GF-D8 (cell line): ENCODE measurements around the gene ESRRA.
A peak's percentile ranks its signal among the peaks of the same experiment; 100 is the strongest.

Source experiments
- DNase-seq: peaks from one replicate; lab custom pipeline; 2025; lab: John Stamatoyannopoulos, UW

Gene ESRRA

DNA sequence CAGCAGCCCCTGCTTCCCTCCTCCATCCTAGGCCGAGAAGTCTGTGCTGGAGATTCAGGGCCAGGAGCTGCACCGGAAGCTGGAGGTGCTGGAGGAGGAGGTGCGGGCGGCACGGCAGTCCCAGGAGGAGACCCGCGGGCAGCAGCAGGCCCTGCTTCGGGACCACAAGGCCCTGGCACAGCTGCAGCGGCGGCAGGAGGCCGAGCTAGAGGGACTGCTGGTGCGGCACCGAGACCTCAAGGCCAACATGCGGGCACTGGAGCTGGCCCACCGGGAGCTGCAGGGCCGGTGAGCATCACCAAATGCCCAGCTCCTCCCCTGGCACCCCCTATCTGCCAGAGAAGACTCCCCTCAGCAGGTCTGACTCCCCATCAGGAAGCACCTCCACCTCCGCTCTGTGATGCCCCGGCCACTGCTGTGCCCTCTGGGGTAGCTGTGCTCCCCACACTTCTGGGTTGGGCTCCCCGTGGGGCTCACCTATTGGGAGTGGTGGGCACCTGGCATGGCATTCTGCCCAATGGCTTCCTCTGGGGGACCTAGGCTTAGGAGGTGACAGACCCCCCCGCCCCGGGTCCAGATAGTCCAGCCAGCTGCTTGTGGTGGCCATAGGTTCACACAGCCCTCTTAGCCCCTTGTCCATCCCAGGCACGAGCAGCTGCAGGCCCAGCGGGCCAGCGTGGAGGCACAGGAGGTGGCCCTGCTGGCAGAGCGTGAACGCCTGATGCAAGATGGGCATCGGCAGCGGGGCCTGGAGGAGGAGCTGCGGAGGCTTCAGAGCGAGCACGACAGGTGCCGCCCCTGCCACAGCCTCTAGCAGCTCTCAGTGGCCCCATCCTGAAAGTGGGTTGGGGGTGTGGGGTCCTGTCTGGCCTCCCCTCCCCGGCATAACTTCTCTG is 47.0 kb downstream of the ESRRA start:
- no peak for DNase-seq

DNA sequence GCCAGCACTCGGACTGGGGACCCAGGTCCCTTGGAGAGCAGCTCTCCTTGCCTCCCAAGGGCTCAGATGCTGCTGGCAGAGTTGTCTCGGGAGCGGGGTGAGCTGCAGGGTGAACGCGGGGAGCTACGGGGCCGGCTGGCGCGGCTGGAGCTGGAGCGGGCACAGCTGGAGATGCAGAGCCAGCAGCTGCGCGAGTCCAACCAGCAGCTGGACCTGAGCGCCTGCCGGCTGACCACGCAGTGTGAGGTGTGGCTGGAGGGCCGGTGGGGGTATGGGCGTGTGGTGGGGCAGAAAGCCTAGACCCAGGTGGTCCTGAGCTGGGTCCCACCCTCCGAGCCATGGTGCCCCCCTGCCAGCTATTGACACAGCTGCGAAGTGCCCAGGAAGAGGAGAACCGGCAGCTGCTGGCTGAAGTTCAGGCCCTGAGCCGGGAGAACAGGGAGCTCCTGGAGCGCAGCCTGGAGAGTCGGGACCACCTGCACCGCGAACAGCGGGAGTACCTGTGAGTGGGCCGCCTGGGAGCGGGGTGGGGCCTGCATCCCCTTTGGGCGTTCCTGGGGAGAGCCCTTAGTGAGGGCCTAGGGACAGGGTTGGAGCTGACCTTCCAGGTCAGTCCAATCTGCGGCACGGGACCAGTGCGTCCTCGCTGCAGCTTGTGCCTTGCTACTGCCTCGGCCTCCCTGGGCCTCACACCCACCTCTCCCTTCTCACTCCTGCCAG is 47.8 kb downstream of the ESRRA start:
- DNase-seq, result no peak

DNA sequence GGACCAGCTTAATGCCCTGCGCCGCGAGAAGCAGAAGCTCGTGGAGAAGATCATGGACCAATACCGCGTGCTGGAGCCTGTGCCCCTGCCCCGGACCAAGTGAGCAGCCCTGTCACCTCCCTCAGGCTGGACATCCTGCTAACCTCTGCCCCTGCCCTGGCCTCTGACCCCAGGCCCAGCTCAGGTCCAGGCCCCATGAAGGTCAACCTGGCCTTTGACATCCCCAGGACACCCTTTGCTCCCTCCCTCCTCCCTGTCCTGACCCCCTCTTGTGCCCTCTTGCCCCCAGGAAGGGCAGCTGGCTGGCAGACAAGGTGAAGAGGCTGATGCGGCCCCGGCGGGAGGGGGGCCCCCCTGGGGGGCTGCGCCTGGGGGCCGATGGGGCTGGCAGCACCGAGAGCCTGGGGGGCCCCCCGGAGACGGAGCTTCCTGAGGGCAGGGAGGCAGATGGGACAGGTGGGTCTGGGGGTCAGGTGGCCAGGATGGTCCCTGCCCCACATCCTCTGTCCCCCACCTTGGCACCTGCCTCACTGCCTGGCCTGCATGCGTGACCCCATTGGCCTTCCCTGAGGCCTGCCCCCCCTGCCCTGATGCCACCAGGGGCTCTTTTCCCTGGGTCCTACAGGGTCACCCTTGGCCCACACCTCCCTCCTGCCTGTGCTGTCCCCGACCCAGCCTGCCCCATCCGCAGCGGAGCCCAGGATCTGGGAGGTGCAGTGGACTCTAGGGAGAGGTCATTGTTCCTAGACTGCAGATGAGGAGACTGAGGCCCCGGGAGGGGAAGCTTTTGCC is 48.6 kb downstream of the ESRRA start:
- DNase-seq, result no peak

DNA sequence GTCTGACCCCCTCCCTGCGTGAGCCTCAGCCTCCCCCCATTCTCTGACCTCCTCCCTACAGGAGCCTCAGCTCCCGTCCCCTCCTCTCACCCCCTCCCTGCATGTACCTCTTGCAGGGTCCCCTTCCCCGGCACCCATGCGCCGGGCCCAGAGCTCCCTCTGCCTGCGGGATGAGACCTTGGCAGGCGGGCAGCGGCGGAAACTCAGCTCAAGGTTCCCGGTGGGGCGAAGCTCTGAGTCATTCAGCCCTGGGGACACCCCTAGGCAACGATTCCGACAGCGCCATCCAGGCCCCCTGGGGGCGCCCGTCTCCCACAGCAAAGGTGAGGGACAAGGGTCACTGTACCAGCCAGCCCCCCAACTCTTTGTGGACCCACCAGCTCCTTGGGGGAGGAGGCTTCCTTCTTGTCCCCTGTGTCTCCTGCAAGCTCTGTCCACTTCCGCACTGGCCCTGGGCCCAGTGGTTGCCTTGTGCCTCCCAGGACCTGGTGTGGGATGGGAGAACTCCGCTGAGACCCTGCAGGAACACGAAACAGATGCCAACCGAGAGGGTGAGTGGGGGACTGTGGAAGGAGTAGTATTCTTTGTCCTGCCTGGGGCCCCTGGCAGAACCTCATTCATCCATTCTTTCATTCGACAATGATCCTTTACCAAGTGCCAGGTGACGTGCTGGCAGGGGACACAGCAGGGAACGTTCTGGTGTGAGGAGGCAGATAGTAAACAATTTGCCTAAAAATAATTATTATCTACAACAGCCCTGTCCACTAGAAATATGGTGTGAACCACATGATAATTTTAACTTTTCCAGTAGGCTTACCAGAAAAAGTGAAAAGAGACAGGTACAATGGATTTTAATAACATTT is 50.0 kb downstream of the ESRRA start:
- peak; percentile 49 for DNase-seq

DNA sequence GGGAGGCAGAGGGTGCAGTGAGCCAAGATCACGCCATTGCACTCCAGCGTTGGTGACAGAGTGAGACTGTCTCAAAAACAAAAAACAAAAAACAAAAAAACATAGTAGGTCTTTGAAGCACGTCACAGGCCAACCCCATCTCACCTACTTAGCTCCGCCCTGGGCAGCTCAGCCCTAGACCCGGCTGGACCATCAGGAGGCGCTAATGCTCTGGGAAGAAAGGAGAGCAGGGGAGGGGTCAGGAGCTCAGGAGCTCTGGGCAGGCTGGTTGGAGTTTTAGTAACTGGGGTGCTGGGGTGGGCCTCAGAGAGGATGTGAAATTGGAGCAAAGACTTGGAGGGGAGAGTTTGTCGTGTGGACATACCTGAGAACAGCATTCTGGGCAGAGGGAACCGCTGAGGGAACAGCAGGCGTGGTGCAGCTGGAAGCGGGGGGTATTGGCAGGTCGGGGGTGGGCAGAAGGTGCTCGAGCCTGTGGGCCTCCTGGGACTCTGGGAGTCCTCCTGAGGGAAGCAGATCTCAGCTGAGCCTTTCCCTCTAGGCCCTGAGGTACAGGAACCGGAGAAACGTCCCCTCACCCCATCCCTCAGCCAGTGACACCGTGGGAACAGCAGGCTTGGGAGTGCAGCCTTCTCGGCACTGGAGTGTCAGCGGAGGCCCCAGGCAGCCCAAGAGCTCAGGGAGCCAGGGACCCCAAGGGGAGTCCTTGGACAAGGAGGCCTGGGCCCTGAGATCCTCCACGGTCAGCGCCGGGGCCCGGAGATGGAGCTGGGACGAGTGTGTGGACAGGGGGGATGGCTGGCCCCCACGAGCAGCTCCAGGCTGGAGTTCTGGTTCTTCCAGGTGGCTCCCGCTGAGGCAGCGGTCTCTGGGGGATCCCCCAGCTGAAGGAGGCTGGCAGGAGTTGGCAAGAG is 51.4 kb downstream of the ESRRA start:
- DNase-seq, result peak; percentile 5

DNA sequence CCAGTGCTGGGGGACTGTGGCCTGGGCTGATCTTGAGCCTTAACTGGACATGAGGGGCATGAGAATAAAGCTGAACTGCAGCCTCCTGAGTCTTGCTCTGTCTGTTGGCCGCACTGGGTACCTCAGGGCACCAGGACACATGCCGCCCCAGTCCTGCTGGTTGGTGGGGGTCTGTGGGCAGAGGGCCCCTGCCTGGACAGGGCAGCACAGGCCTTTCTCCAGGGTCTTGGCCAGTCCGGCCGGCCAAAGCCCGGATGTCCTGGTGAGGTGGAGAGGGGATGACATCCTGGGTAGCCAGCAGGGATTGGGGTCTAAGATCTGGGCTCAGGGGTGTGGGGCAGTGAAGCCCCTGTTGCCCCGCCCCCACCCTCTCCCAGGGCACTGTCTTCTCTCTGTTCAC is 52.1 kb downstream of the ESRRA start:
- no peak for DNase-seq

DNA sequence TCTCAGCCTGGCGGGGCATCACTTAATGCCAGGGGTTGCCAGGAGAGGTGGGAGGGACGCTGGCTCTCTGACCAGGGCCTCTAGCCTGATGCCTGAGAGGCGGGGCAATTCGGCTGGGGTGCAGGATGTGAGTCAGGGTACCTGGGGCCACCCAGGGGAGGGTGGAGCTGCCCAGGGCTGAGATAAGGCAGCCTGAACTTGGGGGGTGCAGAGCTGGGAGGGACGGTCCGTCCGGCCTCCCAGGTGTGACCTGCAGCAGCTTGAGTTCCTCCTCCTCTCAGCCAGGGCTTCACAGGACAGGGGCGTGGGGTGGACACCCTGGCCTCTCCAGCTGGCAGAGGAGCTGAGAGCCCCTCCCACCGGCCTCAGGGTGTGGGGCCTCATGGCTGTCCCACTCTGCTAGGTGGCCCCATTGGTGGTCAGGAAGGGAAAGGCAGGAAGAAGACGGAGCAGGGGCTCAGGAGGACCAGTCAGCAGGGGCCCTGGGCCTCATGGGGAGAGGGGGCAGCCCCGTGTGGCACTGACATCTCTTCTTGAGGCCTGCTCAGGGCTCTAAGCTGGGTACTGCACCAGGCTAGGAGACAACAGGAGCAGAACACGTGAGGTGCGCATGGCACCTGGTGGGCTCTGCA is 52.7 kb downstream of the ESRRA start:
- DNase-seq, result no peak

DNA sequence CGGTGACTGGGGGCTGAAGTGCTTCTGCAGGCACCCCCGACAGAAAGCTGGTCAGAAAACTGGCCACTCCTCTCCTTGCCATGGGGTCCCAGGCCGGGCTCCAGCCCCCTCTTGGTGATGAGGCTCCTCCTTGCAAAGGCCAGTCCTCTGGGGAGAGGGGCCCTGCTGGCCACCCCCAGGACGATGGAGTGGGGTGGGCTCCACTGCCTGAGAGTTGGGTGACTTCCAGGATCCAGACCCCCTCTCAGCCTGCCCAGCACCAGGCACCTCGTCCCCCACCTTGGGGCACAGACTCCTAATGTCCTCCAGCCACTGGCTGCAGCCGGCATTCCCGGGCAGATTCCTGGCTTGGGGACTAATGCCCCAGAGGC is 53.2 kb downstream of the ESRRA start:
- DNase-seq, result no peak

DNA sequence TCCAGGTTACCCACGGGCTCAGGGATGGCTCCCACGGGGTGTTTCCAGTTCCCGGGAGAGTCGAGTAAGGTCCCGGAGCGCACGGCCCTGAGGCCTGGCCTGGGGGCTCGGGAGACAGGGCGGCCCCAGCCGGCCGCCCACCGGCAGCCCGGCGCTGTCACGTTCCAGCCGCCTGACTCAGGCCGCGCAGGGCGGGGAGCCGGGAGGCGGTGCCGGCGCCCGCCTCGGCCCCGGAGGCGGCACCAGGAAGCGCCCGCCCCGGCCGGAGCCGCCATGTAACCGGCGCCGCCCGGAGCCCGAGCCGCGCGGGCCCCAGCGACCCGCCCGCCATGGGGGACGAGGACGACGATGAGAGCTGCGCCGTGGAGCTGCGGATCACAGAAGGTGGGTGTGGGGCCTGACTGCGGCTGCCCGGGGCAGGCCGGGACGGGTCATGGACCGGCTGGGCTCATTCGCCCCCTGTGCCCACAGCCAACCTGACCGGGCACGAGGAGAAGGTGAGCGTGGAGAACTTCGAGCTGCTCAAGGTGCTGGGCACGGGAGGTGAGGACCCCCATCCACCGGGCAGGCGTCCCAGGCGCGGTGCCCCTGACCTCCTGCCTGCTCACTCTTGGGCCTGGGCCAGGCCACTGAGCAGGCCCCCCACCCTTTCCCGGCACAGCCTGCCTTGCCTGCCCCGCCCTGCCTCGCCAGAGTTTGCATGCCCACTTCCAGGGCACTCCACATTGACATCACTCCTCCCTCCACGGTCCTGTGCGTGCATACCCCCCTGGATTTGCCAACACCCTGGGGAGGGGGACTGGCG is 53.8 kb downstream of the ESRRA start, which contains the start of gene RPS6KA4:
Gene RPS6KA4, plus strand, starts transcription at position 256 of the 805 bp plus-strand sequence. Its CDS starts 74 bp downstream, at position 330.
- DNase-seq, result no peak

DNA sequence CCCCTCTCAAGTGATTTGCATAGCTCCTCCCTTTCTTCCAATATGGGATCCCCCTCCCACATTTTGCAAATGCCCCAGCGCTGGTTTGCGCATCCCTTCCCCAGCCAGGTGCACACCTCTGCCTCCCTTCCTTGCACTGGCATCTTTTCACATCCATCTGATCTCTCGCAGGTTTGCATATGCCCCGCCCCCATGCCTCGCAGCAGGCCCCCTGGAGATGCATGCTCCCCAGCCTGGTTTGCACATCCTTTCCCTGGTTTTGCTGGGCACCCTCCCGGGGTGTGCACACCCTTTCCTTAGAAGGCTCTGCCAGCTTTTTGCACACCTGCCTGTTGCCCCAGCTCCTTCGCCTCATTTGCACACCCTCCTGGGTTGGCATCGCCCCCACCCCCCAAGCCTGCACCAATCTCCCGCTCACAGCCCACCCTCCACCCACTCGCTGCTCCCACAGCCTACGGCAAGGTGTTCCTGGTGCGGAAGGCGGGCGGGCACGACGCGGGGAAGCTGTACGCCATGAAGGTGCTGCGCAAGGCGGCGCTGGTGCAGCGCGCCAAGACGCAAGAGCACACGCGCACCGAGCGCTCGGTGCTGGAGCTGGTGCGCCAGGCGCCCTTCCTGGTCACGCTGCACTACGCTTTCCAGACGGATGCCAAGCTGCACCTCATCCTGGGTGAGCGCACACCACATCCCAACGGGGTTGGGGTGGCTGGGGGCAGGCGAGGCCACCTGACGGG is 54.6 kb downstream of the ESRRA start:
- DNase-seq, result no peak

DNA sequence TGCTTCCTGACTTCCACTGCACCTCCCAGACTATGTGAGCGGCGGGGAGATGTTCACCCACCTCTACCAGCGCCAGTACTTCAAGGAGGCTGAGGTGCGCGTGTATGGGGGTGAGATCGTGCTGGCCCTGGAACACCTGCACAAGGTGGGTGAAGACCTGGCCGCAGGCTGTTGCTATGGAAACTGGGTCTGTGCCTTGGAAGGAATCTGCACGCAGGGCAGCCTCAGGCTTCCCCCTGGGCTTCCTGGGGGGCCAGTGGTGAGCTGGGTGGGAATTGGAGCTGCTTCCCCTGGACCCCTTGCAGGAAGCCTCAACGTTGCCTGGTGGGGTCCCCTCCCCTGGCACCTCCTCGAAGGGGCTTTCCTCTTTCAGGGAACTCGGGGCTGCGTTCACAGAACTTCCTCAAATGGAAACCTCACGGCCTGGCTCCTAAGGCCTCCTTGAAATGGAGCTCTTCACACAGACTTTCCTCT is 55.2 kb downstream of the ESRRA start:
- DNase-seq, result peak; percentile 24

DNA sequence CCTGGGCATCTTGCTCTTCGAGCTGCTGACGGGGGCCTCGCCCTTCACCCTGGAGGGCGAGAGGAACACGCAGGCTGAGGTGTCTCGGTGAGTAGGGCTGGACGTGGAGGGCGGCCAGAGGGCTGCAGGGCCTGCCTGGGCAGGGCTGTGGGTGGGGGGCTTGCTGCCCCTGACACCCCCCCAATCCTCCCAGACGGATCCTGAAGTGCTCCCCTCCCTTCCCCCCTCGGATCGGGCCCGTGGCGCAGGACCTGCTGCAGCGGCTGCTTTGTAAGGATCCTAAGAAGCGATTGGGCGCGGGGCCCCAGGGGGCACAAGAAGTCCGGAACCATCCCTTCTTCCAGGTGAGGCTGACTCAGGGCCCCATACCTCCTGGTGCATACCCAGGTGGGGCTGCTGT is 56.3 kb downstream of the ESRRA start:
- DNase-seq, result no peak

DNA sequence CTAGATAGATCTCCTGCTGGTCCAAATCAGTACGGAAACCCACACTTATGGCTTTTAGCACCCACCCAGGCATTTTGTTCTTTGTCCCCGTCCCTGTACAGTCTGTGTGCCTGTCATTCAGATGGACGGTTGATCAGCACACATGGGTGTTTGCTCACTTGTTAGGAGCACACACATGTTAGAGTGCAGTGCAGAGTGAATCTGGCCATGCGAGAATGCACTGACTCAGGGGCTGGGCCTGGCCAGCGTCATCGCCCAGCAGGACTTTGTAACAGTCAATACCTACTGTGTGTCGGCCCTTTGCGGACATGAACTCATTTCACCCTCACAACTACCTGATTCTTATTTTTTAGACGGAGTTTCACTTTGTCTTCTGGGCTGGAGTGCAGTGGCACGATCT is 57.0 kb downstream of the ESRRA start:
- no peak for DNase-seq

DNA sequence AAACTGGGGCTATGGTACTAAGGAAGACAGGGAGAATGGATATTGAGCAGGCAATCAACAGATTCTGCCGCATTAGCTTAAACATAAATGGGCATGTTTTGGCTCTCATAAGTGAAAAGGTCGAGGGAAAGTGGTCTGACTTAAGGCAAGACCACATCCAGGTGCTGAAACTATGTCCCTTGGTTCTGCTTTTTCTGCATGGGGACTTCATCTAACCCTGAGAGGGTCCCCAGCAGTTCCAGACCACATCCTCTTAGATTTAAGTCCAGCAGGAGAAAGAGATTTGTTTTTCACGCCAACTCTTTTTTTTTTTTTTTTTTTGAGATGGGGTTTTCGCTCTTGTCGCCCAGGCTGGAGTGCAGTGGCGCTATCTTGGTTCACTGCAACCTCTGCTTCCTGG is 59.1 kb downstream of the ESRRA start:
- no peak for DNase-seq

DNA sequence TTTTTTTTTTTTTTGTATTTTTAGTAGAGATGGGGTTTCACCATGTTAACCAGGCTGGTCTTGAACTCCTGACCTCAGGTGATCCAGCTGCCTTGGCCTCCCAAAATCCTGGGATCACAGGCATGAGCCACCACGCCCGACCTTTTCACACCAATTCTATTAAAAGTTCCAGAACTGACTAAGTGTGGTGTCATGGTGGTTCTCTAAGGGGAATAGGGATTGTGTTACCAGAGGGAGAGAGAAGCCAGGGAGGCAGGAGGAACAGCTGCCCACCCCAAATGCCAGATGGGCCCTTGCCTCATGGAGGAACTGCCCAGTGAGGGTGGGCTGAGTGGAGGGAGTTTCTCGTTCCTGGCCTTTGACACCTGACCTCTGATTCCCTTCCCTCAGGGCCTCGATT is 59.6 kb downstream of the ESRRA start:
- DNase-seq, result no peak
